GM12891 (cell line): ENCODE measurements around the gene LGALS16. TPM values are rescaled to one million over a fixed set of nuclear protein-coding genes. Genes with fewer than 3 reads are reported as not detected.
A peak's percentile ranks its signal among the peaks of the same experiment; 100 is the strongest.
"Not testable (repeated sequence)": the region's sequence is repeated elsewhere in the genome, so short reads cannot be mapped to it uniquely, and the experiment has no call there.

Experiments used
- DNase-seq: peaks from one replicate; pipeline ENCODE4 v3.0.0; 2011; ENCODE audit warnings: low spot score; ENCODE audit not compliant: insufficient read length
- FAIRE-seq: peaks from 2 replicates; lab custom pipeline; 2011; peaks lifted over from hg19 to GRCh38; lab: Jason Lieb, UNC
- PAX5 ChIP-seq: IDR thresholded peaks from 2 replicates; pipeline ENCODE4 v1.6.1; 2011; ENCODE audit warnings: low read length, moderate library complexity, mild to moderate bottlenecking; ENCODE audit not compliant: insufficient read depth, severe bottlenecking
- POLR2A ChIP-seq: IDR thresholded peaks from 2 replicates; pipeline ENCODE4 v1.6.1; 2011; ENCODE audit warnings: low read depth, low read length, control low read depth
- POLR2AphosphoS5 ChIP-seq: IDR thresholded peaks from 2 replicates; pipeline ENCODE4 v1.6.1; 2011; ENCODE audit warnings: low read depth, low read length, control low read depth
- POU2F2 ChIP-seq: IDR thresholded peaks from 2 replicates; pipeline ENCODE4 v1.6.1; 2011; ENCODE audit warnings: low read depth, mild to moderate bottlenecking, control low read depth, low read length, moderate library complexity
- SPI1 ChIP-seq: IDR thresholded peaks from 2 replicates; pipeline ENCODE4 v1.6.1; 2011; ENCODE audit warnings: low read depth, low read length, control low read depth
- TAF1 ChIP-seq: IDR thresholded peaks from 2 replicates; pipeline ENCODE4 v1.6.1; 2011; ENCODE audit warnings: low read depth, low read length, control low read depth
- polyA plus RNA-seq: library from polyadenylated mRNA; unstranded; fragments of >200 nt; gene quantifications from one replicate; pipeline ENCODE4 v1.2.1, GENCODE V29; 2012; ENCODE audit warnings: low read depth, missing spikeins, inconsistent platforms; ENCODE audit not compliant: missing spikeins

LGALS16 gene, protein sequence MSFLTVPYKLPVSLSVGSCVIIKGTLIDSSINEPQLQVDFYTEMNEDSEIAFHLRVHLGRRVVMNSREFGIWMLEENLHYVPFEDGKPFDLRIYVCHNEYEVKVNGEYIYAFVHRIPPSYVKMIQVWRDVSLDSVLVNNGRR
- polyA plus RNA-seq = not detected

DNA sequence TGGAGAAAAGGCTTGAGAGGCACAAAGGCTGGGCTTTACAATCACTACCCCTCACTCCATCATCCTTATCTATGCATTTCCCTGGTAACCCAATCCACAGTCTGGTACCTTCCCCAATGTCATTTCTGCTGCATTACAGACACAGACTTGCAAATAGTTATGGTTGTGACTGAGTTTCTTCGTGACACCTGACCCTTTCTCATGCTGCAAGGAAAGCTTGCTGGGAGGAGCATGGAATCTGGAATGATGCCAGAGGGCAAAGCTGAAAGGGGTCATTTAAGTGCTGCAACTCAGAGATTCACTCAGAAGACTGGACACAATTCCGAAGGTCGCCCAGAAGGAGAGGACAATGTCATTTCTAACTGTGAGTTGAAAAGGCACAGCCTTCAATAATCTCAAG, at the start of gene LGALS16:
Gene LGALS16, plus strand, starts transcription at position 301 of the 400 bp plus-strand sequence. Its CDS starts 49 bp downstream, at position 350.
- FAIRE-seq (no peak), DNase-seq (no peak)
- no peak for TF ChIP-seq PAX5
- no peak for TF ChIP-seq POLR2AphosphoS5
- no peak for TF ChIP-seq SPI1
- no peak for TF ChIP-seq POLR2A
- TF ChIP-seq TAF1 = no peak
- no peak for TF ChIP-seq POU2F2

DNA sequence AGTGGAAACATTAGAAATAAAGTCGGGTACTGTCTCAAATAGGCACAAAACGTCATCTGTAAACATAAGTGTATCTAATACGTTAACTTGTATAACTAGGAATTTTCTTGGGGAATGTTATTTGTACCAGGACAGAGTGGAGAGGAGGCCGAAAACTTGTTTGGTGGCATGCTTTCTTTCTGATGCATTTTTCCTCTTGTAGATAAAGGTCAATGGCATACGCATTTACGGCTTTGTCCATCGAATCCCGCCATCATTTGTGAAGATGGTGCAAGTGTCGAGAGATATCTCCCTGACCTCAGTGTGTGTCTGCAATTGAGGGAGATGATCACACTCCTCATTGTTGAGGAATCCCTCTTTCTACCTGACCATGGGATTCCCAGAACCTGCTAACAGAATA, 48.7 kb upstream of the LGALS16 start:
- FAIRE-seq (no peak), DNase-seq (no peak)
- TF ChIP-seq SPI1 (no peak), PAX5 (no peak), POLR2A (no peak), POLR2AphosphoS5 (no peak), TAF1 (no peak), POU2F2 (no peak)

DNA sequence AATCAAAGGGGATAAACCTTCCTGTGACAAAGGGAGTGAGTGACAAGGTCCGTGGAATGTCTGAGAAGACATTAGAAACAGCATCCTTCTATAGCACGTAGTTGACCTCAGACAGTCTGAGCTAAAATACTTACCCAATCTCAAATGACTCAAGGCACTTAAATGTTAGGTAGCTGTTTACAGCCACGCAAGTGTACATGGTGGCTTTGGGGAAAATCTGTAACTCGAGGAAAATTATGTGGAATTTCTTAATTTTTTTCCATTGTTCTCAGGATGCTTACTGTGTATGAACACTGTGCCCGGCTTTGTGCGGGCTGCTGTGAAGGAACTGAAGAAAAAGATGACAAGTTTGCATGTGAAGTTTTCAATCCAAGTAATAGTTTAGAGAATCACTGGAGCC, 48.2 kb upstream of the LGALS16 start:
- FAIRE-seq (no peak), DNase-seq (no peak)
- no peak for TF ChIP-seq TAF1
- TF ChIP-seq POU2F2 = no peak
- no peak for TF ChIP-seq POLR2AphosphoS5
- TF ChIP-seq PAX5 = no peak
- TF ChIP-seq POLR2A = no peak
- TF ChIP-seq SPI1 = no peak

DNA sequence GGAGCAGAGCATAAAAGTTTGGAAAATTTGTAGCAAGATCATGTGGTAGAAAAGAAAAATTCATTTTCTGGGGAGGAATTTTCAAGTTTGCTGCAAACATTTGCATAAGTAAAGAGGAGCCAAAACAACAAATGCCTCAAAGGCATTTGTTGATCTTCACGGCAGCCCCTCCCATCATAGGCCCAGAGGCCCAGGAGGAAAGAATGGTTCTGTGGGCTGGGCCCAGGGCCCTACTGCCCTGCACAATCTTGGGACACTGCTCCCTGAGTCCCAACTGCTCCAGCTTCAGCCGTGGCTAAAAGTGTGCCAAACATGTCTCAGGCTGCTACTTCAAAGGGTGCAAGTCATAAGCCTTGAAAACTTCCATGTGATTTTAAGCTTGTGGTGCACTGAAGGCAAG, 42.1 kb upstream of the LGALS16 start:
- no peak for TF ChIP-seq PAX5
- no peak for TF ChIP-seq TAF1
- TF ChIP-seq POU2F2 = no peak
- TF ChIP-seq POLR2A = no peak
- TF ChIP-seq POLR2AphosphoS5 = no peak
- no peak for TF ChIP-seq SPI1
- DNase-seq (no peak), FAIRE-seq (no peak)

DNA sequence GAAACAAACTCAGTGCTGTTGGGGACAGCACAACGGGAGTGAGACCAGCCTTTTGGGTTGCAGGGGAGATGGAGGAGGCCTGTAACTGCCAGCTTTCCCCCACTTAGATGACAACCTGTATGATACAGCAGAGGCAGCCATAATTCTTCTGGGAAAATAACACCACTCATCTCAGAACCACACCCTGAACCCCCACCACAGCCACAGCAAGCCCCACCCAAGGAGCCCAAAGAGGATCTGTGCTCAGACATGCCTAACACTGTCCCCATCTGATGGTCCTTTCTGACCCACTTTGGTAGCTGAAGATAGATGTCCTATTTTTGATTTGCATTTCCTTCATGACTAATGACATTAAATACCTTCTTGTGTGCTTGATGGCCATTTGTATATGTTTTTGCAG, 38.0 kb upstream of the LGALS16 start:
- no peak for TF ChIP-seq TAF1
- TF ChIP-seq POLR2A = no peak
- no peak for TF ChIP-seq SPI1
- TF ChIP-seq POU2F2 = no peak
- TF ChIP-seq PAX5 = no peak
- TF ChIP-seq POLR2AphosphoS5 = no peak
- DNase-seq = no peak
- FAIRE-seq = no peak

DNA sequence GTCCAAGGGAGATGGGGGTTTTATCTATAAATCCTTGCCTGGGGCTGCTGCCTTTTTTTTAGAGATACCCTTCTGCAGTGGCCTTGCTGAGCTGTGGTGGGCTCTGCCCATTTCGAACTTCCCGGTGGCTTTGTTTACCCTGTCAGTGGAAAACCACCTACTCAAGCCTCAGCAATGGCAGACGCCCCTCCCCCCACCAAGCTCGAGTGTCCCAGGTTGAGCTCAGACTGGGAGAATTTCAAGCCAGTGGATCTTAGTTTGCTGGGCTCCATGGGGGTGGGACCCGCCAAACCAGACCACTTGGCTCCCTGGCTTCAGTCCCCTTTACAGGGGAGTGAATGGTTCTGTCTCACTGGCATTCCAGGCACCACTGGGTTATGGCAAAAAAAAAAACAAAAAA, 31.8 kb upstream of the LGALS16 start:
- TF ChIP-seq POLR2AphosphoS5 = no peak
- no peak for TF ChIP-seq POLR2A
- TF ChIP-seq POU2F2 = no peak
- no peak for DNase-seq
- FAIRE-seq = no peak

DNA sequence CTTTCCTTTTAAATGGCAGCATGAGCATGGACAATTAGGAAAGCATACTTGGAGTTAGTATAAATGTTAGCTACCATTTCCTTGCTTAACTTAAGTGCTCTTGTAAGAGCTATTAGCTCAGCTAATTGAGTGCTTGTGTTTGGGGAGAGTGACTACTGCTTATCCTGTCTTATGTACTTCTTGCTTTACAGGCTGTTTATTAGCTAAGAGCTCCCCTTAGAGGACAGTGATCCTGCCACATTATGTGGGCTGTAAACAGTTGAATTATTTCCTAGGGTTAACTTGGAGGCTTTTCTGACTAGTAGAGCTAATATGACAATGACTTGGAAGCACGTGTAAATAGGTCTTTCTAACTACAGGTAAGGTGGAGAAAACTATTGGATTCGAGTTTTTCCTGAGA, 28.1 kb upstream of the LGALS16 start:
- peak; percentile 86 for FAIRE-seq
- DNase-seq = not testable (repeated sequence)

DNA sequence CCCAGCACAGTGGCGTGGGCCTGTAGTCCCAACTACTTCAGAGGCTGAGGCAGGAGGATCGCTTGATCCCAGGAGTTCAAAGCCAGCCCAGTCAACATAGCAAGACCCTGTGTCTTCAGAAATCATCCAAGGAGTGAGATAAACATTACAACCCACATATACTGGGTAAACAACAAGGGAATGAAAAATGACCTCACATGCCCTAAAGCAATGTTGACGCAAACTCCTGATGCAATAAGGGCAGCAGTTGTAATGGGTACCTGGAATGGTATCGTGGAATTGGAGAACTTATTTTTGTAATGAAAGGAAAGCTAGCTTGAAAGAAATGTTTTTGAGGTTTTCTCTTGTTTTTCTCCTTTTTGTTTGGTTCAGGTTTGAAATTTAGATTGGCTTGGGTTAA, 24.5 kb upstream of the LGALS16 start:
- no peak for DNase-seq
- TF ChIP-seq POLR2A (no peak), POLR2AphosphoS5 (no peak), SPI1 (no peak), POU2F2 (no peak), PAX5 (no peak), TAF1 (no peak)
- no peak for FAIRE-seq

DNA sequence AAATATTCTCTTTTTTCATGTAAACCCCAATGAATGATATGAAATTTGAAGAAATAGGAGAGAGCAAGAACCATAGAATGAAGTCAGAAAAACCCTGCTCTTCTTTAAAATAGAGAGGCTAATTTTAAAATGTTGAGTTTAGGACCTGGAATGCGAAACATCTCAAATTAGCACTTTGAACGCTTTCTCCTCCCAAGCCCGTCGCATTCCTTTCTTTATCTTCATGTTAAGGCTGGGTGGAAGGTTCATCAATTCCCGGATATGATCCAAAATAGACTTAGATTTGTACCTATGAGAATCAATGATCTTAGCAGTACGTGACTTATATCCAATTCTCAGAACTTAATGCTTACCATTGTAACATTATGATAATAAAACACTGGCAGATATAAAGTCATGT, 24.1 kb upstream of the LGALS16 start:
- FAIRE-seq = no peak
- TF ChIP-seq TAF1 (no peak), SPI1 (no peak), PAX5 (no peak), POLR2AphosphoS5 (no peak), POU2F2 (no peak), POLR2A (no peak)
- DNase-seq = no peak

DNA sequence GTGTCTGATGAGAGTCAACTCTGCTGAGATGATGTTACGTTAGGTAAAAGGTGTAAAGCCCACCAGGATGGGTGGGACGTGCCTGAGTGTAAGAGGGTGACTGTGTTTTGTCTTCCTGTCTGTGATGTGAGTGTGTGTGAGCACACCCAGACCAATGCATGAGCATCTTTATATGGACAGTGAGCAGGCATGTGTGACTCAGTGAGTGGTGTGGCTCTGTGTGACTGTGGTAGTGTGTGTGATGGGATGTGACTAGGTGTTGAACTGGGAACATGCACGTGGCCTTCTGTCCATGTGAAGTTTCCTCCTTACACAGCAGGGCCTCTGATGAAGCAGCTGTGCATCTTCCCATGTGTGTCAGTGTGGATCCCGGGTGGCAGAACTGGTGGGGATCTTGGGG, 17.8 kb upstream of the LGALS16 start:
- DNase-seq (no peak), FAIRE-seq (no peak)
- no peak for TF ChIP-seq POU2F2
- no peak for TF ChIP-seq PAX5
- no peak for TF ChIP-seq POLR2A
- no peak for TF ChIP-seq POLR2AphosphoS5
- TF ChIP-seq TAF1 = no peak
- no peak for TF ChIP-seq SPI1

DNA sequence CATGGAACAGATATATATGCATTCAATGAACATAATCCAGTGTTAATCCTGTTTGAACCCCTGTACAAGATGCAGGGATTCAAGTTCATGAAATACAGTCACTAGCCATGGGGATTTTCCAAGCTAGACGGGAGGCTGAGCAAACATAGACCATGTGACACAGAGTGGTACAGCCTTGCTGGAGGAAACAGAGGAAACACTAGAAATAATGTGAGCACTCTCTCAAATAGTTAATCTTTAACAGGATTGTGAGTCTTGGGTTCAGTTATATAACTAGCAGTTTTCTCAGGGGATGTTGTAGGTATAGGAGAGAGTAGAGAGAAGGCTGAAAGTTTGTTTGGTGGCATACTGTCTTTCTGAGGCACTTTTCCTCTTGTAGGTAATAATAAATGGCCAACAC, 13.9 kb upstream of the LGALS16 start:
- FAIRE-seq (no peak), DNase-seq (no peak)
- no peak for TF ChIP-seq TAF1
- no peak for TF ChIP-seq POU2F2
- no peak for TF ChIP-seq POLR2AphosphoS5
- no peak for TF ChIP-seq POLR2A
- no peak for TF ChIP-seq PAX5
- TF ChIP-seq SPI1 = no peak
